Measurements from ENCODE around the gene U2AF1L4.

The U2AF1L4 gene

DNA sequence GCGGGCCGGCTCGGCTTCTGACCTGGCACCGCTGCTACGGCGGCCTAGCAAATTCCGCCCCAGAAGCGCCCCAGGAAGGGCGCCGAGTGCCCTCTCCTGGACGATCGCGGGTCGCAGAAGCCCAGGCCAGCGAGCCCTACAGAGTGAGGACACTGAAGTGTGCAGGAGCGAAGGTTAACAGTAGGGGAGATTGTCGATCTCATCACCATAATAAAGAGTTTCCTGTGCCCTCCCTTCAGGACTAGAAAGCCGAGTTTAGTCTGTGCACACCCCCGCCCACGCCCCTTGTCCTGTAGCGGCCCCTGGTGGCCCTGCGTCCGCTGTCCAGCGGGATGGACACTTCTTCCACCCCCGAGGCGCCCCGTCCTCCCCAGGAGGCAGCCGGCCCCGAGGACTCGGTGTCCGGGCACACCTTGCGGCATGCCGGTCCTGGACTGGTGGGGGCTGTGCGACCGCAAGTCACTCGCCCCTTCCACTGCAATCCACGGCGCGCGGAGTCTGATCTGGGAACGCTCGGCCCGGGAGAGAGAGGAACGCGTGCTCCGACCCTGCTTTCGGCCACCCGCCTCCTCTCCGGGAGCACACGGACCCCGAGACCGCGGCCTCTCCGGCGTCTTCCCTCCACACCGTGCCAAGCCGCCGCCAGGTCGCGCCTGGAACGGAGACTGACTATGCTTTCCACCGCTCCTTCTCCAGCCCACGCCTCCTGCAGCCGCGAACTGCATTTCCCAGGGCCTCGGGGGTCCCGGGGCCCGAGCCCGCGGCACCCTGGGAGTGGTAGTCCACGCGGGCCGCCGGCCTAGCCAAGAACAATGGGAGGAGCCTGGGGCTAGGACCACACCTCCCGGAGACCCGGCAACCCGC, 28.2 kb downstream of the U2AF1L4 start (continued):
- TF ChIP-seq ZNF585B (tag by site-specific recombination; IDR thresholded peaks at IDR 0.05) (no peak), SP7 (tag by site-specific recombination; IDR thresholded peaks at IDR 0.05) (peak; percentile 92), ZNF473 (tag by site-specific recombination; IDR thresholded peaks at IDR 0.05) (no peak), SCRT2 (tag by site-specific recombination; IDR thresholded peaks at IDR 0.05) (peak; percentile 74; the same call in 1 of the 2 replicates), REST (tag by site-specific recombination; IDR thresholded peaks at IDR 0.05) (peak; percentile 94), GLI2 (tag by site-specific recombination; IDR thresholded peaks at IDR 0.05; ENCODE audit: borderline replicate concordance, low read depth) (no peak; the same call in 1 of the 2 replicates), ZNF488 (tag by site-specific recombination; IDR thresholded peaks at IDR 0.05) (peak; percentile 40; the same call in 1 of the 2 replicates), ZNF645 (tag by site-specific recombination; IDR thresholded peaks at IDR 0.05) (peak; percentile 66; the same call in 1 of the 2 replicates), ZSCAN30 (tag by site-specific recombination; IDR thresholded peaks at IDR 0.05) (peak; percentile 95; the same call in 1 of the 2 replicates), BCL6B (tag by site-specific recombination; IDR thresholded peaks at IDR 0.05) (no peak), ZNF362 (tag by site-specific recombination; IDR thresholded peaks at IDR 0.05) (no peak), ZFP37 (tag by site-specific recombination; IDR thresholded peaks at IDR 0.05) (peak; percentile 97), SCRT1 (tag by site-specific recombination; IDR thresholded peaks at IDR 0.05; ENCODE audit: borderline replicate concordance) (no peak), SETDB1 (IDR thresholded peaks at IDR 0.05; ENCODE audit: insufficient read length, low read length) (no peak), ZSCAN4 (tag by site-specific recombination; IDR thresholded peaks at IDR 0.05) (no peak), ZNF10 (tag by site-specific recombination; IDR thresholded peaks at IDR 0.05) (0 out of 2 replicates have a peak, but pooled peaks have one; percentile 32), ZSCAN16 (tag by site-specific recombination; IDR thresholded peaks at IDR 0.05) (no peak; the same call in 1 of the 2 replicates), ZNF510 (tag by site-specific recombination; IDR thresholded peaks at IDR 0.05; ENCODE audit: insufficient replicate concordance) (no peak), ZNF561 (tag by site-specific recombination; IDR thresholded peaks at IDR 0.05; ENCODE audit: borderline replicate concordance) (peak; percentile 90; the same call in 1 of the 2 replicates), ZNF776 (tag by site-specific recombination; IDR thresholded peaks at IDR 0.05; ENCODE audit: borderline replicate concordance) (no peak), ZNF354C (tag by site-specific recombination; IDR thresholded peaks at IDR 0.05; ENCODE audit: borderline replicate concordance, low read depth) (no peak), ZFHX2 (tag by site-specific recombination; conservative IDR thresholded peaks at IDR 0.05) (peak; percentile 96), ZBTB21 (tag by site-specific recombination; IDR thresholded peaks at IDR 0.05) (peak; percentile 80; the same call in 1 of the 2 replicates)
- TF ChIP-seq, protein P1, sequence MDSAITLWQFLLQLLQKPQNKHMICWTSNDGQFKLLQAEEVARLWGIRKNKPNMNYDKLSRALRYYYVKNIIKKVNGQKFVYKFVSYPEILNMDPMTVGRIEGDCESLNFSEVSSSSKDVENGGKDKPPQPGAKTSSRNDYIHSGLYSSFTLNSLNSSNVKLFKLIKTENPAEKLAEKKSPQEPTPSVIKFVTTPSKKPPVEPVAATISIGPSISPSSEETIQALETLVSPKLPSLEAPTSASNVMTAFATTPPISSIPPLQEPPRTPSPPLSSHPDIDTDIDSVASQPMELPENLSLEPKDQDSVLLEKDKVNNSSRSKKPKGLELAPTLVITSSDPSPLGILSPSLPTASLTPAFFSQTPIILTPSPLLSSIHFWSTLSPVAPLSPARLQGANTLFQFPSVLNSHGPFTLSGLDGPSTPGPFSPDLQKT (IDR thresholded peaks at IDR 0.05; ENCODE audit: borderline replicate concordance, low read depth, low read length), result no peak; the same call in 1 of the 2 replicates

Measured in HEK293 (cell line).